ENCODE data around the gene BRAF.

DNA sequence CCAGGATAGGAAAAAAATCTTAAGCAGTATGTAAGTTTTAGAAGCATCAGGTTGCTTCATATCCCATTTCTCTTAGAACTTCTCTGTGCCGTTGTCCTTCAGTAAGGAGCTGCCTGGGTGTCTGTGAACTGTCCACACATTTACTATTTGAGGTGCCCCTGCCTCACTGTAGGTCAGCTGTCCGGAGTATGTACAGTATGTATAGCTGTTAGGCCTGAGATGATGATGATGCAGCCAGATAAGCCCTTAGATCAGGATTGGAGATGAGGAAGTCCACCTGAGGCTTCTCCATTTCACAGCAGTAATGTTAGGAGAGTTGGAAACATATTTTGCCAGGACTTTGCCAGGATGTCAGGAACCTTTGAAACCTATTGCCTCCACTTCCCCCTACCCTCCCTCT lies 220.5 kb downstream of the BRAF start:
- TF ChIP-seq POLR2AphosphoS5 (IDR thresholded peaks at IDR 0.05; ENCODE audit: low read depth, low read length) = no peak
- TF ChIP-seq POLR2A (IDR thresholded peaks at IDR 0.05; ENCODE audit: low read depth, low read length) = no peak
